Activated CD4-positive, alpha-beta T cell treated with anti-CD3 and anti-CD28 coated beads, Interleukin-2, amount 50 U/mL, for 48 hours (primary cell): Measurements from ENCODE around the gene NHP2.
"Not testable (repeated sequence)": the region's sequence is repeated elsewhere in the genome, so short reads cannot be mapped to it uniquely, and the experiment has no call there.

Source experiments
- DNase-seq, 2 experiments: peaks; one replicate each; pipeline ENCODE4 v3.0.0-alpha.2; 2020

Gene NHP2

GRCh38 chr5:178153530-178154340, at the start of gene NHP2:
NHP2 (minus strand) TSS chr5:178153885; CDS start chr5:178153817, 68 bp downstream.
- DNase-seq: peak; percentile 99 to 100

GRCh38 chr5:178202541-178202940, 48.9 kb upstream of the NHP2 start:
- DNase-seq: no peak

- no peak for DNase-seq
Observed at GRCh38 chr5:178201927-178202235, 48.2 kb upstream of the NHP2 start.

- DNase-seq: no peak
Observed at GRCh38 chr5:178201221-178201926, 47.7 kb upstream of the NHP2 start.

GRCh38 chr5:178199581-178200434, 46.1 kb upstream of the NHP2 start:
- DNase-seq: no peak

GRCh38 chr5:178198706-178199105, 45.0 kb upstream of the NHP2 start:
- no peak for DNase-seq

GRCh38 chr5:178198151-178198550, 44.5 kb upstream of the NHP2 start:
- not testable (repeated sequence) for DNase-seq

- no peak for DNase-seq
Observed at GRCh38 chr5:178196986-178197385, 43.3 kb upstream of the NHP2 start.

- no peak for DNase-seq
Observed at GRCh38 chr5:178196281-178196812, 42.7 kb upstream of the NHP2 start.

GRCh38 chr5:178194026-178194425, 40.3 kb upstream of the NHP2 start:
- DNase-seq: no peak

GRCh38 chr5:178193251-178193809, 39.6 kb upstream of the NHP2 start:
- DNase-seq: no peak

- DNase-seq: no peak
Observed at GRCh38 chr5:178192787-178193186, 39.1 kb upstream of the NHP2 start.

GRCh38 chr5:178192244-178192643, 38.6 kb upstream of the NHP2 start:
- DNase-seq: no peak

- no peak for DNase-seq
Observed at GRCh38 chr5:178191661-178192060, 38.0 kb upstream of the NHP2 start.

- no peak for DNase-seq
Observed at GRCh38 chr5:178189433-178189832, 35.7 kb upstream of the NHP2 start.

- no peak for DNase-seq
Observed at GRCh38 chr5:178187014-178187413, 33.3 kb upstream of the NHP2 start, which contains the start of gene GMCL2. GMCL2 (minus strand) TSS chr5:178187371; CDS start chr5:178187299, 72 bp downstream.

GRCh38 chr5:178186427-178186826, 32.7 kb upstream of the NHP2 start:
- no peak for DNase-seq

- DNase-seq: no peak
Observed at GRCh38 chr5:178182158-178182876, 28.6 kb upstream of the NHP2 start.

- no peak for DNase-seq
Observed at GRCh38 chr5:178180141-178180863, 26.6 kb upstream of the NHP2 start.

GRCh38 chr5:178177569-178177968, 23.9 kb upstream of the NHP2 start:
- DNase-seq: no peak

- DNase-seq: no peak
Observed at GRCh38 chr5:178176791-178177190, 23.1 kb upstream of the NHP2 start.
